Erythroblast (primary cell): Measurements from ENCODE around the gene MVB12A.

Source experiments
- GATA1 ChIP-seq: IDR thresholded peaks from 2 replicates; pipeline ENCODE4 v1.6.1; 2011; ENCODE audit warnings: low read depth, mild to moderate bottlenecking, control low read depth, low read length, moderate library complexity
- POLR2A ChIP-seq: IDR thresholded peaks from 2 replicates; pipeline ENCODE4 v1.6.1; 2011; ENCODE audit warnings: mild to moderate bottlenecking, low read length

DNA sequence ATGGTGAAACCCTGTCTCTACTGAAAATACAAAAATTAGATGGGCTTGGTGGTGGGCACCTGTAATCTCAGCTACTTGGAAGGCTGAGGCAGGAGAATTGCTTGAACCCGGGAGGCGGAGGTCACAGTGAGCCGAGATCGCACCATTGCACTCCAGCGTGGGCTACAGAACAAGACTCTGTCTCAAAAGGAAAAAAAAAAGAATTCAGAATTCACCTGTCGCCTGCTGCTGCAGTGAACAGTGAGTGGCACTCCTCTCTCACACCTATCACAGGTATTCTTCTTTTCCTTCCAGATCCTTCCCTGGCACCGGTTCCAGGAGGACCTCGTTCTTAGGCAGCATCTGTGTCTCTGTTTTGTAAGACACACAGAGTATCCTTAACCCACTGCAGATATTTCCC is 5.8 kb upstream of the MVB12A start:
- TF ChIP-seq POLR2A (no peak), GATA1 (no peak)
